COLO668 (cell line): ENCODE data around the gene LGALS3BP.

ENCODE experiments used
- DNase-seq: peaks from one replicate; lab custom pipeline; 2025; ENCODE audit not compliant: unreplicated experiment; lab: John Stamatoyannopoulos, UW

The LGALS3BP gene

DNA sequence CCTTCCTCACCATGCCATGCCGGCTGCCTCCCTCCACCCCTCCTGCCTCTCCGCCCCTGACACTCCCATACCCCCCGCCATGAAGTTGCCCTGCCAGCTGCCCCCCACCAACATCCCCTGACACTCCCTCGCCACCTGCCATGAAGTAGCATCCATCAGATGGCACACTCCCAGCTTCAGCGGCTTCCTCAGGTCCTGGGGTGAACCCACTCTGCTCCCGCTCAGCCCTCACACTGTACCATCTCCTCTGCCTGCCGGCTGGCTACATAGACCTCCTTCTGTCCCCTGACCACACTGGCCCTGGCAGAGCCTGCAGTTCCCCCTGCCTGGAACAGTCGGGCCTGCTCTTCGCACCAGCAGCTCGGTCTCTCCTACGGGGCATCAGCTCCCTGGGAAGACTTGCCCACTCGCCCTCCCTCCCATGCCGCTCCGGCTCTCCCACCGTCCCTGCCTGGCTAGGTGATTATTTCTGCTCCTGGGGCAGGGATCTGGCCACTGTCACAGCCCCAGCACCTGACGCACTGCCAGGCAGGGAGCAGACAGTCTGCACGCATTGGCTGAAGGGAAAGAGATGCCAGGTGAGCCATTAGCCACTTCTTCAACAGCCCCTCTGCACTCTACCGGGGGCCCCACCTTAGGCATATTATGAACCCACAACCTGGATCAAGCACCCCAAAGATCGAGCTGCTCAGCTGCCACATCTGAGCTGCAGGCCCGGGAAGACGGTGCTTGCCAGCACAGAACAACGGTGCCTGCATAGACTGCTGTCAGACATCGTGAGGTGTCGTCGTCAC lies 20.9 kb upstream of the LGALS3BP start:
- no peak for DNase-seq

DNA sequence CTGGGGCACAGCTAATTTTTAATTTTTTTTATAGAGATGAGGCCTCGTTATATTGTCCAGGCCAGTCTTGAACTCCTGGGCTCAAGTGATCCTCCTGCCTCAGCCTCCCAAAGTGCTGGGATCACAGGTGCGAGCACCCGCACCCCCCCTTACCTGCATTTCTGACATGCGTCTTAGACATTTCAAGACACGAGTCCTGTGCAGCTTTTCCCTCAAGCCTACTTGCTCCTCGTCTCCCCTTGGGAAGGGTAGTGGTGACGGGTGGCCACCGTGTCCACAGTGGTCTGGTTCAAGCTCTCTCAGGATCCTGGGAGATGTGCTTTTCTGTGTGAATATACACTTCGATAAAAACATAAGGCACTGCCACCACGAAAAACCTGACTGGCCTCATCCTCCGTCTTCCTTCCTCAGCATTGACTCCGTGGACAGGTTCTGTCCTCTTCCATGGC lies 20.2 kb upstream of the LGALS3BP start:
- no peak for DNase-seq

DNA sequence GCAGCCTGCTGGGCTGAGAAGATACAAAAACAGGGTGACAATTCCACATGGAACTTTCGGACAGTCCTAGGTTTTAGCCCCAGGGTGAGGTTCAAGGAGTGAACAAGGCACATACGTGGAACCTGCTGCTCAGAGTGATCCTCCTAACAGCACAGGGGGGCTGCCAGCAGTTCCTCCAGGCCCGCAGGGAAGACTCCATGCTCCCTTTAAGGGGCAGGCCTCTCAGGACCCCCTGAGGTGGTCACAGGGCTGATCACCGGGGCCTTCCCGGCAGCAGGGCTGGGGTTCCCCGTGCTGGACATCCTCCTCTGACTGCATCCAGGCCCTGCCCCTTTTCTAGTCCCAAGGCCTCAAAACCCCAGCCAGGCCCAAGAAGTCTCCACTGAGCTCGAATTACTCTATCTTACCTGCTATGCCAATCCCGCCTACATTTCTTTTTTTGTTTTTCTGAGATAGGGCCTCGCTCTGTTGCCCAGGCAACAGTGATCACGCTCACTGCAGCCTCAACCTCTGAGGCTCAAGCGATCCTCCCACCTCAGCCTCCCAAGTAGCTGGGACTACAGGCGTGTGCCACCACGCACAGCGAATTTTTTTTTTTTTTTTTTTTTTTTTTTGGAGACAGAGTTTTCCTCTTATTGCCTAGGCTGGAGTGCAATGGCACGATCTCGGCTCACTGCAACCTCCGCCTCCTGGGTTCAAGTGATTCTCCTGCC lies 19.5 kb upstream of the LGALS3BP start:
- no peak for DNase-seq

DNA sequence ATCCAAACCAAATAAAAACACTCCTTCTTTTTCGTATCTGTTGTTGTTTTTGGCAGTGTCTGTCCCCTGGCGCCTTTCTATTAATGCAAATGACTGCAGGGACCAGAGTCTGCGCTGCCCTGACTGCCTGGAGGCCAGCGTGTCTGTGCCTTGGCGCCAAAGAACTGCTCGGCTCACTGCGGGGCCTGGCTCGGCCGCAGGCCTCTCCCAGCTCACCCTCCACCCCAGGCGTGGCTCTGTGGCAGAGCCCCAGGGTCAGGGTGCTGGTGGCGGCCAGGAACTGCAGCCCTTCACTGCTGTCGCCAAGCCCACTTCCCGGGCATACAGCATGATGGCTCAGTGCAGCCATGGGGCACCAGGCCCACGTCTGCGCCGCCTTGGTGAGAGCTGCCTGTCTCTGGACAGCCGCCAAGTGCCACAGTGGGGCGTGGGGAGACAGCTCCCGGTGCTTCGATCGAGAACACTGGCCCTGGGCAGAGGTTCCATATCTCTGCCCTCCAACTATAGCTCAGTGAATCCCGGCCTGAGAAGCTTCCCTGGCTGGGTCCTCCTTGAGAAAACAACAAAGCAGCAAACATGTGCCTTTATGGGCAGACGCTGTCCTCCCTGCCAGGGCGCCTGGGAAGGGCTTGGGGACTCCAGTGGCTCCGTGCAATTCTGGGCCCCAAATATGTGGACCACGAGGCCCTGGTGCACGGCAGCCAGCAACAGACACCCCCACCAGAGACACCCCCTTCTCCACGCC lies 18.8 kb upstream of the LGALS3BP start:
- no peak for DNase-seq

DNA sequence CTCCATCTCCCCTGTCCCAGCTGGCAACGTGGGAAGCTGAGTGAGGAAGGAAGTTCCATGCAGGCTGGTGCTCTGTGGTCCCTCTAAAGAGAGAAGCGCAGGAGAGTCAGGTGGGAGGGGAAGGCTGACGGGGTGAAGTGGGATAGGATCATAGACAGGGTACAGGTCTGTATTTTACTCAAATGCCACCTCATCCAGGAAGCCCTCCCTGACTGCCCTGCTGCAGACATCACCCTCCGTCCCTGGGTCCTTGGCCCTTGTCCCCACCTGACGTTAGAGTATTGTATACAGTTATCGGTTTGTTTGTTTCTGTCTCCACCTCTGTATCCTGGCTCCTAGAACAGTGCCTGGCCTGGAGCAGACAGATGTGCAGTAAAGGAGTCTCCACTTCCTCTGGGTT lies 18.2 kb upstream of the LGALS3BP start:
- no peak for DNase-seq

DNA sequence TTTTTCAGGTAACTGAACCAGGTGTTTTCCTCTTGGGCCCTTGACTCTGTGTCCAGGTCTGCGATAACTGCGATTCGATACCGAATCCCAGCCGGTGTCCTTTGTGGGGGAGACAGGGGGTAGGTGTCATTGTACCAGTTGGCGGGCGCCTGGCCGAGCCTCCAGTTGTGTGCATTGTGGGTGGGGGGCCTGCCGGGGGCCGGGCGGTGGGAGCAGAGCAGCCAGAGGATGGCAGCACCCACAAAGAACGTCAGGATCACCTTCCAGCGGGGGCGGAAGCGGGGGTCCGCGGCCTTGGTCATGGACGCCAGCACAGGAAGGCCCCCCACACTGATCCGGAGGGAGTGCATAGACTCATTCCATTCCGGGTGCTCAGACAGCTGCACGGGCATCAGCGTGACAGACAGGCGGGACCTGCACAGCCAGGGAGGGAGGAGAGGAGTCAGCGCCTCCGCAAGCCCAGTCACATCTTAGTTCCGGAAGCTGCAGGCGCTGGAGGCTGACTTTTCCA lies 17.6 kb upstream of the LGALS3BP start:
- DNase-seq, result no peak

DNA sequence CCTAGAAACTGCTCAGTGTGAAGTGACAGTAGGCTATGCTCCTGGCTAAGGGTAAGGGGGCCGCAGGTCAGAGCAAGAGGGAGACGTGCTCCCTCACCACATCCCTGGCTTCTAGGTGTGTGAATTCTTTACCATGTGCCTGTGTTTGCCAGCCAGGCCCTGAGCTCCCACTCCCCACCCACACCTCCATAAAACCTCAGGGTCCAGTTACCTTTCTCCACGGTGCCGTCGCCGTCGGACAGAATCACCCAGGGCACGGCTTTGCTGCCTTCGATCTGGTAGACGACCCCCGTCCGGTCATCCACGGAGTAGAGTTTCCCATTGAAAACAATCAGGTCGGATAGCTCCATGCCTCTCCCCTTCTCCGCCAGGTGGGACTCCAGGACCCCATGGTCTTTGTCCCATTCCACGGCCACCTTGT lies 17.1 kb upstream of the LGALS3BP start:
- DNase-seq, result no peak

DNA sequence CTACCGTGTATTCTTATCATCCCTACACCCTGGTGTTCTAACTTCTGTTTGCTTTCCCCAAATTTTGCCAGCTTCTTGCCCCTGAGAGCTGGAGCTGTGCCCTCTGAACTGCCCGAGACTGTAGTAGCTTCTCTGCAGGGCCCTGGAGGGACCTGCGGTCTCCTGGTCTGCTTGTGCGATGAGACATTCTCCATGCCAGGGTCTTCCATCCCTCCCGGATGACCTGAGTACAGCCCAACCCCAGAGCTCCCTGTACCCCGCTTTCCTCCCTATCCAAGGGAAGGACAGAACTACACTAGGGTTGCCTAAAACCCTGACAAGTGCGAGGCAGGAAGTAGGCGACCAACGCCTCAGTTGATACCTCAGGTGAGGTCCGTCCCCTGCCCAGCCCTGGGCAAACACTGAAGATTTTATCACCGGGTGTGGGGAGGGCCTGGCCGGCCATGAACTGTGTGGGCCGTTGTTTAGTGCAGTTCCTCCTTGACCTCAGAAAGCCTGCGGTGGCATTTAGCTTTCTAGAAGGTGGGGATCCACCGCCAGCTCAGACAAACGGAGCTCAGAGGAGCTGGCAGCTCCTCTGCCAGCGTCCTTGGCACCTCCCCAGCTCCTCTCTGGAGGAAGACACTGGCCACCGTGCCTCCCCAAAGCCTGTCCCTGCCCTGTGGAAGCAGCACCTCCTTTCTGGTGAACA lies 16.2 kb upstream of the LGALS3BP start:
- no peak for DNase-seq

DNA sequence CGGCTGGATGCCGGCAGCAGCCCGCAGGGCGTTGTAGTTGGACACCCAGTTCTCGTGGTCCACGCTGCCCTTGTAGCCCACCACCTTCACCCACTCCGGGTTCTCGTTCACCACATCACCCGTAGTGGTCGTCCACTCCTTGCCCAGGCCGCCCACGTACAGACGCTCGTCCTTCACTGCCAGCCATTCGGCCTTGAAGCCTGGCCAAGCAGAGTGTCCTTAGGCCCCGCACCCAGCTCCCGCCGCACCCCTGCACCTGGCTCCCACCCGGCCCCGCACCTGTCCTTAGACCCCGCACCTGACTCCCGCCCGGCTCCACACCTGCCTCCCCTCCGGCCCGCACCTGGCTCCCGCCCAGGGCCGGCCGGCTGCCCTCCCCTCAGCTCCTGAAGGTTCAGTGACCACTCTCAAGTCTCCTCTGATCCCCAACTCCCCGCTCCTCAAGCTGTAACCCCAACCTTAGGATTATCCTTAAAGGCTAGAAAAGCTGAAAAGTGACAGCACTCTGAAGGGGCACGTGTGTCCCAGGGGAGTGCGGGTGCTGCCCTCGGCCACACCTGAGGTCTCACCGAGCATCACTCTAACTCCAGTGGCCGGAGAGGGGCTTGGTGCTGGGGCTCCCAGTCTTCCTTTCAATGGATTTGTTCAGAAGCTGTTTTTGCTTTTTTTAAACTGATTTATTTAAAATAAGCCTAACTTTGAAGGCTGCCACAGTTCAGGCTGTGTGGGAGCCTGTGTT lies 15.5 kb upstream of the LGALS3BP start:
- no peak for DNase-seq

DNA sequence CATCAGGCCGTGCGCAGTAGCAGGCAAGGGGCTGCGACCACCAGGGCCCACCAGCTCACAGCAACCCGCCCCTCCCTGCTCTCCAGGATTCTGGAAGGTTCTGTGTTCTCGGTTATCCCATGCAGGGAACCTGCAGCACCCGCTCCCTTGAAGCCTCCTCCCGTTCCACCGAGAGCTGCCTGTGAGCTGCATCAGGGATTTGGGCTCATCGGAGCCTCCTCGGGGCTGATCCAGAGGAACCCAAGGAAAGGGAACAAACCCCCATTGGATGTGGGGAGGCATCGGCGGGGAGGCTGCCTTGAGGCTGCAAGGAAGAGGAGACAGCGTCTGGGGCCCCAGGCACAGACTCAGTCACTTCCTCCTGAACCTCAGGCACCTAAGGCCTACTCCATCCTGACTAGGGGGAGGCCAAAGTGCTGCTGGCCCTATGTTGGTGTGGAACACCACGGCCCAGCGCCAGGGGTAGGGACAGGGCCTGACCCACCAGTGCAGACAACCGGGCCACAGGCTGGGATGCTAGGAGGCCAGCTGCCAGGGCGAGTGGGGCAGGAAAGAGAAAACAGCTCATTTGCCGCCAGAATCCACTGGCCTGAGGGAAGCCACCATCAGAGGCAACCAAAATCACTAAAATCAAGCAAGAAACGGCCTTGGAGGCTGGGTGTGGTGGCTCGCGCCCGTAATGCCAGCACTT lies 14.4 kb upstream of the LGALS3BP start:
- no peak for DNase-seq

DNA sequence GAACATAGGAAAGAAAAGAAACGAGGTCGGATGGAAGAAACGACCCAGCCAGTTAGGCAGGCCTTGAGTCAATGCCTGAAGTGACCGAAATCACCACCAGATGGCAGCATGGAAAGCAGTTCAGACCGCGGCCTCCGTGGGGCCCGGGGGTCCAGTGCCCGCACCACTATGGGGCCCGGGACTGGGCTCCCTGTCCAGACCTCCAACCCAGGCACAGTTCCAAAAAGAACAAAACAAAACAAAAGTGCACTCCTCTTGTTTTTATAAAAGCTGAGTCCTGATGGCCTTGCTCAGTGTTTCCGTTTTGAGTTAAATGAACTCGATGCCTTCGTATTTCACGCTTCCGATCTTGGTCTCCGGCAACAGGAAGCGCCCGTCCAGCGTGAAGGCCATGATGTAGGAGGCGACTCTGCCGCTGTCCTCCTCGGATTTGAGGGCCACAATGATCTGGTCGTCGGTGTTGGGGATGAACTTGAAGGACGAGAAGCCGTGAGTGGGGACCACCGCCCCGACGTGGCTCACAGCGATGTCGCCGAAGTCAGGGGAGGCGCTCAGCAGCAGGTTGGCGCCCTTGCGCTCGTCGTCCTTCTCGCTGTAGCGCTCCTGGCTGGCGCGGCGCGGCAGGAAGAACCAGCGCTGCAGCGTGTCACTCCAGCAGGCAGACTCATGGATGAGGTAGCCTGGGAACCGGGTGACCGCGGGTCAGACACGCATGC lies 13.7 kb upstream of the LGALS3BP start:
- peak; percentile 32 for DNase-seq

DNA sequence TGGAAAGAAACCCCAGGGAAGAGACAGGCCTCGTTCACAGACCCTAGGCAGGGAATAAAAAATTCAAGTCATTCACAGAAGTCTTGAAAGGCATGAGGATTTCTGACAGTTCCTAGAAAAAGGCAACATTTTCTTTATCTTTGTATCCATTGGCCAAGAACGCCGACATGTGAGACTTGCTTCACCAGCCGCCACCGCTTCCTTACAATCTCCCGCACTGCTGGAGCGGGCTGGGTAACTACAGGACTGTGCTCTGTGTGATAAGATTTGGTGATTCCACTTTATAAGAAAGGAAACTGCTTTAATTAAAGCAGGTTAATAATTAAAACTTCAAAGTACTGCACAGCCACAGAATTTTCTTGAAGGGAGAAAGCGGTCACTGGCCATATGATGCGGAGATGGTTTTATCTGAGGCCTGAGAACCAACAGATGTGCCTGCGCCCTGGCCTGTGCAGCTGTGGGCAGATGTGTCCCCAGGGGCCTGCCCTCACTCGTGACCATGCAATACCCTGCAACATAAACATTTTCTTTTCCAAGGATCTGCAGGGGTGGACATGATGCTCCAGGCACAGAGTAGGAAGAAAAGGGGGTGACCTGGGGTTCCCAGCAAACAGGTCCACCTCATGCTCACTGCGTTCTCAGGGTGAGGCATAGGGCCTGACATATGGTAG lies 13.0 kb upstream of the LGALS3BP start:
- no peak for DNase-seq

DNA sequence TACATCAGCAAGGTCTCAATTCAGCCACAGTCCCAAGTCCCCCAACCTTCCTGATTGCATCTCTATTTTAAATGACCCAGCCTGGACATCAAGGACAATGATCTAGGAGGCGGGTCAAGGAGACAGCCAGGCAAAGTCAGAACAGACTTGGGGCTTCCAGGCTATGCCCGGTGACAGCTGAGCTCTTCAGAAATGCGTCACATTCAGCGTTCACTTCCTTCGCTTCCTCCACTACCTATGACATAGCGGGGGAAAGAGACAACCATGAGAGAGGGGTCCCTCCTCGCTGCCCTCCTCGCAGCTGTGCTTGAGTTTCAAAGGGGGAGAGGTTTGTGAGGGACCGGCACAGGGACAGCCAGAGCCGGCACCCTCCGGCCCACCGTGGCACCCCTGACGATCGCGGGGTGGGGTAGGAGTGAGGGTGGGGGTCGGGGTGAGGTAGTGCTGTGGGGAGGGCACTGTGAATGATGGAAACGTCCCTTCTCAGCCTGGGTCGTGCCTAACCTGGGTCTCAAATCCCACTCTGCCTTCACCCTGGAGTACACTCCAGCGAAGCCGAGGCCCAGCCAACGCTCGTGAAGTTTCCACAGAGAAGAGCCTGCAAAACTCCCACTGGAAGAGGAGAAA lies 12.3 kb upstream of the LGALS3BP start:
- DNase-seq, result no peak

DNA sequence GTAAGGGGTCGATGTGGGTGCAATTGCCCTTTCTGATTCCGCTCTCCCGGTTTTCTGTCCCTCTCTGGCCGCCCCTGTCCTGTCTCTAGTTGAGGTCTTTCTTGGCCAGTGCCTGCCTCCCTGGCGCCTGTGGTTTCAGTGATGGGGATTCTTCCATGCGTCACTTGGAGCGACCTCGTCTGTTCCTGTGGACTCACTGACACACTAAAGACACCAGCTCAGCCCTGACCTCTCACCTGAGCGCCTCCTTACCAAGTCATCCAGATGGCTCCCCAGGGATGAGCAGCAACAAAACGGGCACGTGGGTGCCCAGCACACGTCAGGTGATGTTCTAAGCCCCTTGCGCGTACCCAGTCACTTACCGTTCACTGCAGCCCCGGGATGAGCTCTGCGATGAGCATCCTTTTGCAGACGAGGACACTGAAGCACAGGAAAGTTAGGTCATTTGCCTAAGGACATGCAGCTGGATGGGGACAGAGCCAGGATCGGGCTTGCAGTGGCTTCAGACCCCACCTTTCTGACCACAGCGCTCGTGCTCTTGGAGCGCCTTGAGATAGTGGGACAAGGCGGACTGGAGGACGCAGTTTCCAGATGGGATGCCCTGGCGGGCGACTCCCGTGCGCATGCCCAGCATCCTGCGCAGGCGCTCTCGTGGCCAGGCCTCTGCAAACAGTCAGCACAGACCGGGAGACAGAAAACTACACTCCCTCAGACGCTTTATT lies 11.5 kb upstream of the LGALS3BP start:
- no peak for DNase-seq

DNA sequence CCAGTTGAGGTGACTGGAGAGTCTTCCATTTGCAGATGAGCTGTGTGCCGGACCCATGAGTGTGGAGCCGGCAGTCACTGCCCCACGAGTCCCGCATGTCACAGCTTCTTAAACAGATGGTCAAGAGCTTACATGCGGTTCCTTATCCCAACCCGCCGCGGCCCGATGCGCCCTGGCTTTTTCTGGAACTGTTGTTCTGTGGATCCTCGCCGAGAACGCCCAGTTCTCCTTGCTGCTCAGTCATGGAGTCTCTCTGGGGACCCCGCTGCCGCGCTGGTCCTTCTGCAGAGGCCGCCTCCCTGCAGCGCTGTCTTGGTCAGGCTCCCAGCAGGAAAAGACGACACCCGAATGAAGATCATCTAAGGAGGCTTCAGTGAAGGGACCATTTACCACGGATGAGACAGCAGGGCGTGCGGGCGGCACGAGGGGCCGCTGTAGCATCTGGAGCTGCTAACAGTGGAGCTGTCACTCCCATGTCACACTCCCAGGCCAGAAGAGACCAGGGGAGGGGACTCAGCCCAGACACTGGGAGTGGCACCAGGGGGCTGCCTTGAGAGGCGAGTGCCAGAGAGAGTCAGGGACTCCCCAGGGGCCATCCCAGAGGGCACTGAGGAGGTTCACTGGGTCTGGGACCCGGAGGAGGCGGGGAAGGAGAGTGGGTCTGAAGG lies 10.8 kb upstream of the LGALS3BP start:
- DNase-seq, result no peak

DNA sequence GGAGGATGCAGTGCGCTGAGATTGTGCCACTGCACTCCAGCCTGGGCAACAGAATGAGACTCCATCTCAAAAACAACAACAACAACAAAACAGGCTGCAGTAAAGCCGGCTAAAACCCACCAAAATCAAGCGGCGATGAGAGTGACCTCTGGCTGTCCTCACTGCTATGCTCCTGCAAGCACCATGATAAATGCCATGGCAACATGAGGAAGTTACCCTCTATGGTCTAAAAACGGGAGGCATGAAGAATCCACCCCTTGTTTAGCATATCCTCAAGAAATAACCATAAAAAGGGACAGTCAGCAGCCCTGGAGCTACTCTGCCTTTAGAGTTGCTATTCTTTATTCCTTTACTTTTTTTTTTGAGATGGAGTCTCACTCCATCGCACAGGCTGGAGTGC lies 8.4 kb upstream of the LGALS3BP start:
- no peak for DNase-seq
